DMS153 treated with DMSO at 0.1 percent for 48 hours (cell line): Measurements from ENCODE around the gene RIC8A.

Experiments used
- DNase-seq: peaks from one replicate; lab custom pipeline; 2025; ENCODE audit not compliant: unreplicated experiment; lab: John Stamatoyannopoulos, UW

The RIC8A gene

GRCh38 chr11:240315-240714 lies 32.8 kb downstream of the RIC8A start:
- DNase-seq, result no peak

DNA sequence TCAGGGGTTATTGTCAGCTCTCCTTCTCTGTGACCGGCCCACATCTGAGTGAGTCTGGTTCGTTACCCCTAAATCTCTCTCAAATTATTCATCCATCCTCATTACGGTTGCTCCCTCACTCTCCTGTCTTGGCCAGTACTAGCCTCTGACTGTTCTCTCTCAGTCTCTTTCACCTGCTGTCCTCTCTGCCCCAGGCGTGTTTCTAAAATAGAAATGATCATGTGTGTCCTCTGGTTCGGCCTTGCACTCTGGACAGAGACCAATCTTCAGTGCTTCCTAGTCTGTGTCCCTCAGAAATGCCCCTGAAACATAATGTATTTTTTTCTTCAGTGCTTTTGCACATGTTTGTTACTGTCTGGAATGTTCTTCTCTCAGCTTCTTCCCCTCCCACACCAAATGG lies 34.1 kb downstream of the RIC8A start:
- no peak for DNase-seq

DNA sequence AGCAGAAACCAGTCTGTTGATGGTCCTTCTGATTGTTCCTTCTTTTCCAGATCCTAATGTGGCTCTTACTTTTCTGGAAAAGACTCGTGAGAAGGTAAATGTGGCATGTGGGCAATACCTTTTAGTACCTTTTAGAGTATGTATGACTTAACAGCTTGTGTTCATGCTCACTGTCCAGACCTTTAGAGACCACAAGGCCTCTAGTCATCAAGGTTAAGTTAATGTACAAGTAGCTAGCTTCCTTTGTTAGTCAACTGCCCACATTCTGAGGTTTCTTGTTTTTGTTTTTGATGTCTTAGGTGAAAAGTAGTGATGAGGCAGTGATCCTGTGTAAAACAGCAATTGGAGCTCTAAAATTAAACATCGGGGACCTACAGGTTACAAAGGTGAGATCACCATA lies 36.9 kb downstream of the RIC8A start:
- DNase-seq, result no peak

- no peak for DNase-seq
Measured at GRCh38 chr11:249062-249461, 41.6 kb downstream of the RIC8A start.

- no peak for DNase-seq
Measured at GRCh38 chr11:250274-250673, 42.8 kb downstream of the RIC8A start.

GRCh38 chr11:250740-251299 lies 43.3 kb downstream of the RIC8A start:
- DNase-seq, result no peak

DNA sequence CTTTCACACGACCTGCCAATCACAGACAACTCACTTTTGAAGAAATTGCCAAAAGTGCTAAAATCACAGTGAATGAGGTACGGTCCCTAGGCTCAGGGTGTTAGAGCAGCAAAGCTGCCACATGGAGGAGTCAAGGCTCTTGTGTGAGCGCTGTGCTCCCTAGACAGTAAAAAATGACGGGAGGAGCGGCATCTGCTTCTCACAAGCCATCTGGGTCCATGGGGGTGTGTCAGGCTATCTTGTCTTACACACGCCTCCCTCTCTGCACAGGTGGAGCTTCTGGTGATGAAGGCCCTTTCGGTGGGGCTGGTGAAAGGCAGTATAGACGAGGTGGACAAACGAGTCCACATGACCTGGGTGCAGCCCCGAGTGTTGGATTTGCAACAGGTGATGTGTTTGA lies 44.0 kb downstream of the RIC8A start:
- no peak for DNase-seq

GRCh38 chr11:252666-253065 lies 45.2 kb downstream of the RIC8A start:
- no peak for DNase-seq

DNA sequence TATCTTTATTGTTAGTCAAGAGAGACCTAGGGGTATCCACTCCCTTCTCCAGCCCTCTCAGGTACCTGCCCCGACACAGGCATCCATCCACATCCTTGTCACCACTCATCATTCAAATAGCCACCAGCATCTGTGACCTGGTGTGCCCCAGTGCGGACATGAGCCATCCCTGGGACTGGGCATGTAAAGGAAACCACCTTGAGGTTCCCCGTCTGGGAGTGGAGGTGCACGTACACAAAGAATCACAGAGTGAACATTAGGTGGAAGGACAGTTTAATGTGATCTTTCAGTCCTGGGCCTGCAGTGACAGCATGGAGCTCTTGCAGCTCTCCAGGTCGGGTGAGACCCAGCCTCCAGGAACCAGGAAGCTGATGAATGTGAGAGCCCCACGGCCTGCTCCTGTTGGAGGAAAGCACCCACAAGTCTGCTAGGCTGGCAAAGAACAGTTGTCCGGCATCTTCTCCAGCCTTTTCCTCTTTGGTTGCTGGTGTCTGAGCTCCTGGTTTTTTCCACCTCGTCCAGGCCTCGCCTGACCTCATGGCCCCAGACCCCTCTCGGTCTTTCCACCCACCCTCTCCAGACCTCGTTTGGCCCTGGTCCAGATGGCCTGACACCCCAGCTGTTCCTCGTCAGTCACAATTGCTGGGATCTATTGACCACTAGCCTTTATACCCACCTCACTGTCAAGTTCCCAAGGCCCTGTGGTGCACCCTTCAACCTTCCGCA lies 45.8 kb downstream of the RIC8A start:
- no peak for DNase-seq

GRCh38 chr11:253886-254270 lies 46.4 kb downstream of the RIC8A start:
- DNase-seq, result no peak

GRCh38 chr11:255176-255575 lies 47.7 kb downstream of the RIC8A start:
- no peak for DNase-seq

DNA sequence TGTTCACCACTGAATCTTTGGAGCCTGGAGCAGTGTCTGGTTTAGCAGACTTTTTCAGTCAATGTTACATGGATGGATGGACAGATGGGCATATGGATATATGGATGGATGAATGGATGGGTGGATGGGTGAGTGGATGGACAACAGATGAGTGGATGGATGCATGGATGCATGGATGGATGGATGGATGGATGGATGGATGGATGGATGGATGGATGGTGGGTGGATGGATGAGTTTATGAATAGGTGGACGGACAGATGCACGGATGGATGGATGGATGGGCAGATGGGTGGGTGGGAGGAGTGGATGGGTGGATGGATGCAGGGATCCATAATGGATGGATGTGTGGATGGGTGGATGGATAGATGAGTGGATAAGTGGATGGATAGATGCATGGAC lies 48.3 kb downstream of the RIC8A start:
- DNase-seq, result no peak

- no peak for DNase-seq
Measured at GRCh38 chr11:256952-257737, 49.6 kb downstream of the RIC8A start.

GRCh38 chr11:257766-258493 lies 50.4 kb downstream of the RIC8A start:
- no peak for DNase-seq

DNA sequence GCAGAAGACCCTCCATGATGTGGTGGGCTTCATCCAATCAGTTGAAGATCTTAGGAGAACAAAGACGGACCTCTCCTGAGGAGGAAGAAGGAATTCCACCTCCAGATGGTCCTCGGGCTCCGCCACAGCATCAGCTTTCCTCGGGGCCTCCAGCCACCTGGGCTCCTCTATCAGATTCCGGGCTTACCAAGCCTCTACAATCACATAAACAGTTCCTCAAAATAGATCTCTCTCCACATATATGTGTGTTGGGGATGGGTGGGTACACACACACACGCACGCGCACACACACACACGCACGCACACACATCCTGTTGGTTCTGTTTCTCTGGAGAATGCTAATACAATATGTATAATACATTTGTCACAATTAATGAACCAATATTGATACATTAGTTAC lies 51.9 kb downstream of the RIC8A start:
- DNase-seq, result no peak

- no peak for DNase-seq
Measured at GRCh38 chr11:261624-262023, 54.1 kb downstream of the RIC8A start.
